Kidney (tissue), 14 donors: Measurements from ENCODE around the gene COX7A2L. TPM values are rescaled to one million over a fixed set of nuclear protein-coding genes. Genes with fewer than 3 reads are reported as not detected.
"Not testable (repeated sequence)": the region's sequence is repeated elsewhere in the genome, so short reads cannot be mapped to it uniquely, and the experiment has no call there.

Source experiments
- DNase-seq, 5 donors: peaks; one replicate each; pipeline ENCODE4 v3.0.0-alpha.2; 2013 to 2020
- FAIRE-seq: peaks from 2 replicates; lab custom pipeline; 2012; peaks lifted over from hg19 to GRCh38; lab: Jason Lieb, UNC
- H3K27ac ChIP-seq, 2 donors: one replicate each; pipeline ENCODE4 v1.7.0; 2013; ENCODE audit warnings: low read depth in 2 of 2, low read length in 2 of 2, inconsistent platforms in 1 of 2
- H3K27me3 ChIP-seq: one replicate; pipeline ENCODE4 v1.7.1; 2013; ENCODE audit warnings: low read length, inconsistent platforms; ENCODE audit not compliant: control insufficient read depth, insufficient read depth
- H3K36me3 ChIP-seq, 3 donors: one replicate each; pipeline versions ENCODE4 v1.7.0 to v1.7.1; 2013; ENCODE audit warnings: low read length in 3 of 3, control low read depth in 1 of 3, inconsistent platforms in 1 of 3; ENCODE audit not compliant: insufficient read depth in 3 of 3, control insufficient read depth in 2 of 3
- H3K4me1 ChIP-seq, 3 donors: one replicate each; pipeline versions ENCODE4 v1.7.0 to v1.7.1; 2013; ENCODE audit warnings: low read length in 3 of 3, inconsistent platforms in 1 of 3, low read depth in 1 of 3; ENCODE audit not compliant: control insufficient read depth in 2 of 3, insufficient read depth in 2 of 3
- H3K4me3 ChIP-seq, 3 donors: one replicate each; pipeline versions ENCODE4 v1.7.0 to v1.8.1; 2013; ENCODE audit warnings: low read length in 3 of 3, control low read depth in 1 of 3, inconsistent platforms in 1 of 3
- H3K9ac ChIP-seq, 3 donors: one replicate each; pipeline versions ENCODE4 v1.7.0 to v1.7.1; 2013; ENCODE audit warnings: low read length in 3 of 3, control low read depth in 1 of 3, inconsistent platforms in 1 of 3
- H3K9me3 ChIP-seq, 3 donors: one replicate each; pipeline versions ENCODE4 v1.7.0 to v1.7.1; 2013; ENCODE audit warnings: low read length in 3 of 3, control low read depth in 1 of 3, inconsistent platforms in 1 of 3; ENCODE audit not compliant: control insufficient read depth in 2 of 3, insufficient read depth in 1 of 3
- intact Hi-C: fragments of 100-400 bp; cut with DNase I; formaldehyde crosslinking; loops from one replicate; pipeline ENCODE4 v1.11.1; 2022
- polyA plus RNA-seq: library from polyadenylated mRNA; stranded (reverse); fragments of 350-450 nt; fragmentation: Illumina TruSeq; extraction: RNeasy Lipid Tissue Mini Kit (QIAGEN cat#74804); gene quantifications from one replicate; pipeline ENCODE4 v1.2.3, GENCODE V29; 2014; ENCODE audit warnings: low read depth, low replicate concordance; ENCODE audit not compliant: insufficient read depth
- total RNA-seq: library from RNA; stranded (reverse); fragmentation: NEBNext Ultra II Directional; extraction: Animal tissue kit (Norgen Biotek cat#: 25700); gene quantifications from one replicate; pipeline ENCODE4 v1.2.1, GENCODE V29; 2021
- TF ChIP-seq, protein P1 (sequence below): IDR thresholded peaks from 3 replicates; pipeline ENCODE4 v1.5.1; 2012; ENCODE audit warnings: mild to moderate bottlenecking, moderate library complexity, borderline replicate concordance; ENCODE audit not compliant: insufficient read depth; ENCODE audit errors: extremely low read depth
- donor health status: control.
- donor health status: control.
- donor health status: control.
- donor health status: control.
- donor health status: control.
- donor health status: DM: yes; HTN: yes; CAD: no.
- donor health status: Normal renal cell carcinoma (clear cell type).

COX7A2L gene
- total and polyA plus RNA-seq, 2 donors from 2014 or later, result 90.2 to 321 TPM

GRCh38 chr2:42383855-42384530, 23.0 kb upstream of the COX7A2L start:
- Histone ChIP-seq H3K27ac (no peak overlapping the region), H3K9ac (no peak overlapping the region), H3K27me3 (no peaks in the 10 kb centered on the region), H3K4me1 (no peaks in the 10 kb centered on the region), H3K9me3 (no peaks in the 10 kb centered on the region), H3K36me3 (no peaks in the 10 kb centered on the region), H3K4me3 (no peak overlapping the region)
- TF ChIP-seq, protein P1, sequence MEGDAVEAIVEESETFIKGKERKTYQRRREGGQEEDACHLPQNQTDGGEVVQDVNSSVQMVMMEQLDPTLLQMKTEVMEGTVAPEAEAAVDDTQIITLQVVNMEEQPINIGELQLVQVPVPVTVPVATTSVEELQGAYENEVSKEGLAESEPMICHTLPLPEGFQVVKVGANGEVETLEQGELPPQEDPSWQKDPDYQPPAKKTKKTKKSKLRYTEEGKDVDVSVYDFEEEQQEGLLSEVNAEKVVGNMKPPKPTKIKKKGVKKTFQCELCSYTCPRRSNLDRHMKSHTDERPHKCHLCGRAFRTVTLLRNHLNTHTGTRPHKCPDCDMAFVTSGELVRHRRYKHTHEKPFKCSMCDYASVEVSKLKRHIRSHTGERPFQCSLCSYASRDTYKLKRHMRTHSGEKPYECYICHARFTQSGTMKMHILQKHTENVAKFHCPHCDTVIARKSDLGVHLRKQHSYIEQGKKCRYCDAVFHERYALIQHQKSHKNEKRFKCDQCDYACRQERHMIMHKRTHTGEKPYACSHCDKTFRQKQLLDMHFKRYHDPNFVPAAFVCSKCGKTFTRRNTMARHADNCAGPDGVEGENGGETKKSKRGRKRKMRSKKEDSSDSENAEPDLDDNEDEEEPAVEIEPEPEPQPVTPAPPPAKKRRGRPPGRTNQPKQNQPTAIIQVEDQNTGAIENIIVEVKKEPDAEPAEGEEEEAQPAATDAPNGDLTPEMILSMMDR, result no peak
- no peak for DNase-seq
- FAIRE-seq, result no peak
- intact Hi-C loops, result no loop called here

- no peak overlapping the region for H3K27ac ChIP-seq
- TF ChIP-seq, protein P1, result no peak
- no peaks in the 10 kb centered on the region for H3K27me3 ChIP-seq
- H3K4me3 ChIP-seq, result no peak overlapping the region
- DNase-seq (no peak), FAIRE-seq (no peak)
- H3K4me1 ChIP-seq, result no peaks in the 10 kb centered on the region
- H3K36me3 ChIP-seq, result no peaks in the 10 kb centered on the region
- H3K9me3 ChIP-seq, result no peaks in the 10 kb centered on the region
- intact Hi-C loops, result no loop called here
- no peak overlapping the region for H3K9ac ChIP-seq
Observed at GRCh38 chr2:42382144-42382543, 21.1 kb upstream of the COX7A2L start.

GRCh38 chr2:42380026-42380425, 19.0 kb upstream of the COX7A2L start:
- DNase-seq, H3K9ac ChIP-seq, FAIRE-seq, intact Hi-C loops, H3K36me3 ChIP-seq, H3K27ac ChIP-seq, H3K4me1 ChIP-seq, H3K9me3 ChIP-seq, H3K4me3 ChIP-seq, H3K27me3 ChIP-seq: not testable (repeated sequence)

- TF ChIP-seq, protein P1, result no peak
- no peaks in the 10 kb centered on the region for H3K27me3 ChIP-seq
- H3K9ac ChIP-seq, result no peak overlapping the region
- H3K27ac ChIP-seq, result no peak overlapping the region
- FAIRE-seq (no peak), DNase-seq (no peak)
- intact Hi-C loops, result no loop called here
- H3K36me3 ChIP-seq, result no peaks in the 10 kb centered on the region
- H3K4me3 ChIP-seq, result no peak overlapping the region
- no peaks in the 10 kb centered on the region for H3K4me1 ChIP-seq
- no peaks in the 10 kb centered on the region for H3K9me3 ChIP-seq
Observed at GRCh38 chr2:42378415-42378814, 17.4 kb upstream of the COX7A2L start.
